Amygdala (tissue), 56 donors: ENCODE data around the gene LRRC15.

Experiments used
- DNase-seq, 56 donors: peaks; one replicate each; lab custom pipeline; 2025; lab: John Stamatoyannopoulos, UW

Gene LRRC15

GRCh38 chr3:194386648-194387047 is 17.1 kb upstream of the LRRC15 start:
- DNase-seq = no peak

GRCh38 chr3:194386066-194386465 is 16.5 kb upstream of the LRRC15 start:
- DNase-seq = no peak

GRCh38 chr3:194384569-194385001 is 15.0 kb upstream of the LRRC15 start:
- no peak for DNase-seq

- no peak for DNase-seq
Observed at GRCh38 chr3:194384156-194384555, 14.6 kb upstream of the LRRC15 start.

- DNase-seq = no peak
Observed at GRCh38 chr3:194383276-194383940, 13.9 kb upstream of the LRRC15 start.

GRCh38 chr3:194382892-194383223 is 13.3 kb upstream of the LRRC15 start:
- DNase-seq = no peak

GRCh38 chr3:194382196-194382891 is 12.8 kb upstream of the LRRC15 start:
- peak in 1 of 56 donors; percentile 47 for DNase-seq

GRCh38 chr3:194381460-194381875 is 11.9 kb upstream of the LRRC15 start:
- peak in 18 of 56 donors; percentile 3 to 56 (median 24) for DNase-seq

- DNase-seq = no peak
Observed at GRCh38 chr3:194380326-194380725, 10.8 kb upstream of the LRRC15 start.

- no peak for DNase-seq
Observed at GRCh38 chr3:194379651-194380050, 10.1 kb upstream of the LRRC15 start.

- no peak for DNase-seq
Observed at GRCh38 chr3:194379231-194379630, 9.7 kb upstream of the LRRC15 start.

GRCh38 chr3:194377708-194378107 is 8.2 kb upstream of the LRRC15 start:
- DNase-seq = no peak

- no peak for DNase-seq
Observed at GRCh38 chr3:194376241-194376560, 6.7 kb upstream of the LRRC15 start.

- no peak for DNase-seq
Observed at GRCh38 chr3:194375473-194376240, 6.1 kb upstream of the LRRC15 start.

GRCh38 chr3:194374935-194375334 is 5.4 kb upstream of the LRRC15 start:
- DNase-seq = no peak

GRCh38 chr3:194373899-194374298 is 4.4 kb upstream of the LRRC15 start:
- DNase-seq = no peak

GRCh38 chr3:194373028-194373427 is 3.5 kb upstream of the LRRC15 start:
- no peak for DNase-seq

GRCh38 chr3:194370753-194371152 is 1.2 kb upstream of the LRRC15 start:
- no peak for DNase-seq

GRCh38 chr3:194368918-194369317 is 625 bp downstream of the LRRC15 start:
- DNase-seq = no peak

- DNase-seq = no peak
Observed at GRCh38 chr3:194367992-194368841, 1.3 kb downstream of the LRRC15 start.

- DNase-seq = no peak
Observed at GRCh38 chr3:194365978-194366490, 3.5 kb downstream of the LRRC15 start.
